K562 (cell line): ENCODE data around the gene FLOT2. TPM values are rescaled to one million over a fixed set of nuclear protein-coding genes. Genes with fewer than 3 reads are reported as not detected.

ENCODE experiments used
- ATAC-seq: fragments of 200-7000 bp; cut with Tn5 transposase; 3 replicates; pipeline ENCODE4 v1.9.1; 2020; ENCODE audit warnings: moderate library complexity
- BruUV-seq: library from RNA; stranded (reverse); fragments of 400-500 nt; replicated peaks from 2 replicates; lab custom pipeline; 2021; lab: Mats Ljungman, UMichigan
- CTCF ChIA-PET: fragments of 300-600 bp; formaldehyde crosslinking; extraction: SDS; loops from one replicate; lab custom pipeline; 2021; ENCODE audit warnings: low intra/inter-chr PET ratio; lab: Yijun Ruan, JAX
- POLR2A ChIA-PET: fragments of 300-600, 350-650 bp; sonication (Branson Sonifier 250); formaldehyde crosslinking; extraction: SDS; loops from one replicate; lab custom pipeline; 2021; ENCODE audit warnings: antibody characterized with exemption, inconsistent platforms; lab: Yijun Ruan, JAX
- DNase-seq, 4 experiments: peaks; one replicate each; pipeline versions ENCODE4 v3.0.0 to v3.0.0-alpha.2; 2011 to 2018; ENCODE audit warnings: low spot score in 3 of 4, mixed read lengths in 3 of 4; ENCODE audit errors: extremely low read depth in 1 of 4
- FAIRE-seq: peaks from 2 replicates; lab custom pipeline; 2011; peaks lifted over from hg19 to GRCh38; lab: Jason Lieb, UNC
- H2AFZ ChIP-seq: 2 replicates; pipeline ENCODE4 v1.6.0; 2011; ENCODE audit warnings: low read depth, low read length, control low read depth, inconsistent platforms
- H3K27ac ChIP-seq: fragments of 200-600 bp; 3 replicates; pipeline ENCODE4 v1.8.0; 2011; ENCODE audit warnings: low read depth, mild to moderate bottlenecking, control low read depth, inconsistent platforms, low read length, moderate library complexity, mixed read lengths; ENCODE audit errors: extremely low read depth
- H3K27me3 ChIP-seq, 2 experiments: fragments of 300-600 bp in 1 of 2; 2 replicates in 1 of 2; 3 replicates in 1 of 2; pipeline versions ENCODE4 v1.6.0 to v1.8.0; 2011; ENCODE audit warnings: inconsistent platforms in 2 of 2, low read length in 2 of 2, mild to moderate bottlenecking in 1 of 2, mixed read lengths in 1 of 2, moderate library complexity in 1 of 2; ENCODE audit not compliant: control insufficient read depth in 2 of 2, insufficient read depth in 2 of 2
- H3K36me3 ChIP-seq: fragments of 300-600 bp; 3 replicates; pipeline ENCODE4 v1.8.0; 2011; ENCODE audit warnings: mild to moderate bottlenecking, low read length, inconsistent platforms; ENCODE audit not compliant: control insufficient read depth, insufficient read depth
- H3K4me1 ChIP-seq, 2 experiments: fragments of 200-600 bp in 1 of 2; replicated peaks in 1 of 2; 2 replicates in 1 of 2; 3 replicates in 1 of 2; pipeline versions ENCODE4 v1.5.1 to v1.8.0; 2011; ENCODE audit warnings: inconsistent platforms in 2 of 2, low read length in 2 of 2, mild to moderate bottlenecking in 1 of 2, mixed read lengths in 1 of 2, moderate library complexity in 1 of 2; ENCODE audit not compliant: control insufficient read depth in 2 of 2, insufficient read depth in 2 of 2
- H3K4me2 ChIP-seq: 2 replicates; pipeline ENCODE4 v1.6.1; 2011; ENCODE audit warnings: low read length, control low read depth, inconsistent platforms, mixed read lengths; ENCODE audit not compliant: insufficient read depth
- H3K4me3 ChIP-seq: fragments of 200-600 bp; sonication (generic), shearing (Covaris generic); 2 replicates; pipeline ENCODE4 v1.5.1; 2016; ENCODE audit warnings: control low read depth, inconsistent platforms
- H3K79me2 ChIP-seq: fragments of 200-600 bp; 3 replicates; pipeline ENCODE4 v1.8.0; 2011; ENCODE audit warnings: low read length, inconsistent platforms; ENCODE audit not compliant: control insufficient read depth, insufficient read depth
- H3K9ac ChIP-seq, 2 experiments: 2 replicates each; pipeline versions ENCODE4 v1.6.0 to v1.6.1; 2011; ENCODE audit warnings: low read depth in 2 of 2, low read length in 2 of 2, control low read depth in 1 of 2, inconsistent platforms in 1 of 2, mild to moderate bottlenecking in 1 of 2, mixed read lengths in 1 of 2; ENCODE audit not compliant: insufficient read depth in 1 of 2
- H3K9me1 ChIP-seq: one replicate; pipeline ENCODE4 v1.6.0; 2011; ENCODE audit warnings: inconsistent platforms, mild to moderate bottlenecking, low read length, moderate library complexity; ENCODE audit not compliant: control insufficient read depth, insufficient read depth
- H3K9me3 ChIP-seq: replicated peaks from 2 replicates; pipeline ENCODE4 v1.5.1; 2011; ENCODE audit warnings: low read depth, low read length, inconsistent platforms; ENCODE audit not compliant: control insufficient read depth, insufficient read depth
- H4K20me1 ChIP-seq: replicated peaks from 2 replicates; pipeline ENCODE4 v1.6.1; 2011; ENCODE audit warnings: low read length, inconsistent platforms, mixed read lengths; ENCODE audit not compliant: control insufficient read depth, insufficient read depth
- ARNT ChIP-seq, 2 experiments: fragments of 450-650 bp; IDR thresholded peaks; 2 replicates each; pipeline ENCODE4 v1.6.1; 2016; ENCODE audit warnings: mild to moderate bottlenecking in 1 of 2
- DMBX1 ChIP-seq: fragments of 250-450 bp; sonication (Bioruptor Pico); IDR thresholded peaks from 2 replicates; pipeline ENCODE4 v1.8.0; 2022; ENCODE audit warnings: inconsistent platforms, mild to moderate bottlenecking, moderate library complexity, borderline replicate concordance
- DPF2 ChIP-seq: fragments of 450-650 bp; IDR thresholded peaks from 2 replicates; pipeline ENCODE4 v1.6.1; 2016
- ETV1 ChIP-seq: fragments of 450-650 bp; conservative IDR thresholded peaks from 2 replicates; pipeline ENCODE4 v1.6.1; 2016; ENCODE audit warnings: missing genetic modification characterization, control low read depth, low read depth, missing compliant biosample characterization
- GATAD2A ChIP-seq: fragments of 450-650 bp; IDR thresholded peaks from 2 replicates; pipeline ENCODE4 v1.6.1; 2017
- HNRNPL ChIP-seq: fragments of 200-400 bp; formaldehyde crosslinking; IDR thresholded peaks from 2 replicates; pipeline ENCODE4 v1.6.1; 2017; ENCODE audit warnings: low read depth, mild to moderate bottlenecking, low read length
- JUND ChIP-seq, 2 experiments: IDR thresholded peaks; 2 replicates in 1 of 2; 3 replicates in 1 of 2; pipeline ENCODE4 v1.6.1; 2011; ENCODE audit warnings: borderline replicate concordance in 2 of 2, low read depth in 2 of 2, low read length in 2 of 2, improper control_type of control experiment in 1 of 2, missing biosample characterization in 1 of 2, missing genetic modification characterization in 1 of 2, missing genetic modification reagents in 1 of 2
- LCOR ChIP-seq: sonication (generic); formaldehyde crosslinking; IDR thresholded peaks from 2 replicates; pipeline ENCODE4 v1.8.0; 2022; ENCODE audit warnings: mild to moderate bottlenecking, missing genetic modification reagents
- MITF ChIP-seq: IDR thresholded peaks from 2 replicates; pipeline ENCODE4 v1.6.1; 2014; ENCODE audit warnings: antibody characterized with exemption
- MLLT1 ChIP-seq, 2 experiments: fragments of 450-650 bp; IDR thresholded peaks; 2 replicates each; pipeline ENCODE4 v1.6.1; 2016
- UBTF ChIP-seq, 2 experiments: IDR thresholded peaks; 2 replicates each; pipeline ENCODE4 v1.6.1; 2012; ENCODE audit warnings: improper control_type of control experiment in 2 of 2, low read depth in 2 of 2, low read length in 2 of 2, borderline replicate concordance in 1 of 2
- ZEB2 ChIP-seq: fragments of 450-650 bp; IDR thresholded peaks from 2 replicates; pipeline ENCODE4 v1.6.1; 2016
- WGBS: fragments of 100-300 bp; shearing (Covaris generic); methylation state at CpG from one replicate; pipeline ENCODE4 v1.1.6; 2016; ENCODE audit warnings: low coverage, mixed read lengths; ENCODE audit not compliant: insufficient coverage; ENCODE audit errors: missing lambda C conversion rate; 5-methylcytosine and 5-hydroxymethylcytosine counted together
- in situ Hi-C: fragments of 300-500 bp; cut with MboI; formaldehyde crosslinking; loops from 4 replicates; pipeline ENCODE4 v1.15.0; 2018; ENCODE audit warnings: inconsistent platforms, mixed read lengths
- intact Hi-C: fragments of 100-400 bp; cut with micrococcal nuclease; formaldehyde crosslinking; loops from 2 replicates; pipeline ENCODE4 v1.14.2; 2022
- polyA plus RNA-seq, 8 experiments: library from polyadenylated mRNA; depleted of rRNA in 4 of 8; stranded (reverse) in 5 of 8; unstranded in 3 of 8; fragments of >200 nt; fragmentation: Nextera tagmentation in 2 of 8; fragmentation: Illumina TruSeq in 1 of 8; extraction: Ambion mirVana in 2 of 8; extraction: Trizol in 1 of 8; gene quantifications; 2 replicates each; pipeline versions ENCODE4 v1.2.1 to v1.2.3, GENCODE V29; 2011 to 2014; ENCODE audit warnings: inconsistent platforms in 1 of 8, missing spikeins in 1 of 8
- total RNA-seq, 7 experiments: library from RNA; depleted of rRNA in 6 of 7; stranded (reverse); fragments of >200 nt in 6 of 7; fragmentation: Illumina TruSeq in 2 of 7; extraction: Trizol in 2 of 7; gene quantifications; 2 replicates each; pipeline versions ENCODE4 v1.2.1 to v1.2.3, GENCODE V29; 2011 to 2021; ENCODE audit warnings: low replicate concordance in 1 of 7
- TF ChIP-seq, protein P1 (sequence below): fragments of 450-650 bp; conservative IDR thresholded peaks from 2 replicates; pipeline ENCODE4 v1.6.1; 2016; ENCODE audit warnings: missing genetic modification characterization, low read depth, mild to moderate bottlenecking, missing compliant biosample characterization, moderate library complexity

Gene FLOT2
- total and polyA plus RNA-seq, 9 of the 15 experiments (the other 6 are each of a cell fraction or from before 2014, with no cell fraction given) = 17.5 to 138 (median 41.7) TPM

DNA sequence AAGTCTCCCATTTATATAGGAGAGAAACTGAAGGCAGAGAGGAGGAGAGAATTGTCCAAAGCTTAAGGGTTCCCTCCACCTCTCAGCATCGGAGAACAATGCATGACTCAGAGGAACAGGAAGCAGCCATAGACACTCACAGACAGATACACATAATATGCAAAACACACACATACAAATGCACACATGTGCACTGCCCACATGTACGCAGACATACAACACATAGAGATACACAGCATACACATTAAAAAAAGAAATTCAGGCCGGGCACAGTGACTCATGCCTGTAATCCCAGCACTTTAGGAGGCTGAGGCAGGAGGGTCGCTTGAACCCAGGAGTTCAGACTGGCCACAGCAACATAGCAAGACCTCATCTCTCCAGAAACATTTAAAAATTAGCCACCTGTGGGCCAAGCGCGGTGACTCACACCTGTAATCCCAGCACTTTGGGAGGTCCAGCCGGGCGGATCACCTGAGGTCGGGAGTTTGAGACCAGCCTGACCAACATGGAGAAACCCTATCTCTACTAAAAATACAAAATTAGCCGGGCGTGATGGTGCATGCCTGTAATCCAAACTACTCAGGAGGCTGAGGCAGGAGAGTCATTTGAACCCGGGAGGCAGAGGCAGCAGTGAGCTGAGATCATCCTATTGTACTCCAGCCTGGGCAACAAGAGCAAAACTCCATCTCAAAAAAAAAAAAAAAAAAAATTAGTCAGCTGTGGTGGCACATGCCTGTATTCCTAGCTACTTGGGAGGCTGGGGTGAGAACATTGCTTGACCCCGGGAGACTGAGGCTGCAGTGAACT is 31.4 kb downstream of the FLOT2 start:
- CTCF ChIA-PET = no interaction called here
- Histone ChIP-seq H3K9me3 (no peaks in the 10 kb centered on the region), H2AFZ (peak overlapping the region; percentile 64), H3K4me3 (no peak overlapping the region), H3K27ac (peak overlapping the region; percentile 94), H4K20me1 (no peaks in the 10 kb centered on the region), H3K9ac (peak overlapping the region; percentile 49 to 78; a peak in 3 of 4 replicates), H3K4me2 (peak overlapping the region; percentile 75), H3K9me1 (no peaks in the 10 kb centered on the region), H3K36me3 (peaks cover 6% of the 10 kb centered on the region; the same call in 2 of the 3 replicates), H3K4me1 (peaks cover 67 to 70% of the 10 kb centered on the region in 2 experiments), H3K79me2 (peaks cover 36% of the 10 kb centered on the region), H3K27me3 (no peaks in the 10 kb centered on the region)
- FAIRE-seq (no peak), ATAC-seq (peak; percentile 17), DNase-seq (peak in 2 of 4 experiments; percentile 54 to 75)
- in situ Hi-C loops = no loop called here
- intact Hi-C loops = no loop called here
- no TSS peak for BruUV-seq
- POLR2A ChIA-PET = interaction anchor here (0.6 to 1.5 kb wide), 19 partner anchors 8 to 139 kb away, joined by 3 to 6 read pairs (median 3); partner anchors contain the start of gene FAM222B
- 21% methylated on average over 13 of the region's 13 CpGs for WGBS
- peak; percentile 27; the same call in 1 of the 2 replicates for TF ChIP-seq JUND (IDR thresholded peaks at IDR 0.05; ENCODE audit: borderline replicate concordance, low read depth, low read length)
- no peak; the same call in 2 of the 3 replicates for TF ChIP-seq JUND (tag; IDR thresholded peaks at IDR 0.05; ENCODE audit: borderline replicate concordance, low read depth, low read length)
- TF ChIP-seq, protein P1, sequence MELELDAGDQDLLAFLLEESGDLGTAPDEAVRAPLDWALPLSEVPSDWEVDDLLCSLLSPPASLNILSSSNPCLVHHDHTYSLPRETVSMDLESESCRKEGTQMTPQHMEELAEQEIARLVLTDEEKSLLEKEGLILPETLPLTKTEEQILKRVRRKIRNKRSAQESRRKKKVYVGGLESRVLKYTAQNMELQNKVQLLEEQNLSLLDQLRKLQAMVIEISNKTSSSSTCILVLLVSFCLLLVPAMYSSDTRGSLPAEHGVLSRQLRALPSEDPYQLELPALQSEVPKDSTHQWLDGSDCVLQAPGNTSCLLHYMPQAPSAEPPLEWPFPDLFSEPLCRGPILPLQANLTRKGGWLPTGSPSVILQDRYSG = 0 out of 2 replicates have a peak, but pooled peaks have one; percentile 3
- peak; percentile 14; the same call in 1 of the 2 replicates for TF ChIP-seq DPF2
- 0 out of 2 replicates have a peak, but pooled peaks have one; percentile 19 for TF ChIP-seq GATAD2A
- TF ChIP-seq UBTF (IDR thresholded peaks at IDR 0.05; ENCODE audit: borderline replicate concordance in 1 of 2, low read depth in 2 of 2, low read length in 2 of 2) = 0 out of 4 replicates have a peak, but pooled peaks of 1 of the 2 experiments have one; percentile 28
- no peak for TF ChIP-seq HNRNPL
- 0 out of 4 replicates have a peak, but pooled peaks of 1 of the 2 experiments have one; percentile 40 for TF ChIP-seq MLLT1 (IDR thresholded peaks at IDR 0.05)
- 0 out of 2 replicates have a peak, but pooled peaks have one; percentile 36 for TF ChIP-seq ZEB2
- peak; percentile 66; the same call in 1 of the 2 replicates for TF ChIP-seq ETV1 (tag)
- TF ChIP-seq ARNT (IDR thresholded peaks at IDR 0.05) = no peak
- no peak for TF ChIP-seq MITF
- TF ChIP-seq DMBX1 (CRISPR knock-in tag) = 0 out of 2 replicates have a peak, but pooled peaks have one; percentile 56
- no peak for TF ChIP-seq LCOR (CRISPR knock-in tag)
